NCI-H748 treated with DMSO at 0.1 percent for 48 hours (cell line): ENCODE results near the gene ERC2.

ENCODE experiments used
- DNase-seq: peaks from one replicate; lab custom pipeline; 2025; lab: John Stamatoyannopoulos, UW

Gene ERC2

GRCh38 chr3:56366641-56367162 is 101.6 kb downstream of the ERC2 start:
- no peak for DNase-seq

DNA sequence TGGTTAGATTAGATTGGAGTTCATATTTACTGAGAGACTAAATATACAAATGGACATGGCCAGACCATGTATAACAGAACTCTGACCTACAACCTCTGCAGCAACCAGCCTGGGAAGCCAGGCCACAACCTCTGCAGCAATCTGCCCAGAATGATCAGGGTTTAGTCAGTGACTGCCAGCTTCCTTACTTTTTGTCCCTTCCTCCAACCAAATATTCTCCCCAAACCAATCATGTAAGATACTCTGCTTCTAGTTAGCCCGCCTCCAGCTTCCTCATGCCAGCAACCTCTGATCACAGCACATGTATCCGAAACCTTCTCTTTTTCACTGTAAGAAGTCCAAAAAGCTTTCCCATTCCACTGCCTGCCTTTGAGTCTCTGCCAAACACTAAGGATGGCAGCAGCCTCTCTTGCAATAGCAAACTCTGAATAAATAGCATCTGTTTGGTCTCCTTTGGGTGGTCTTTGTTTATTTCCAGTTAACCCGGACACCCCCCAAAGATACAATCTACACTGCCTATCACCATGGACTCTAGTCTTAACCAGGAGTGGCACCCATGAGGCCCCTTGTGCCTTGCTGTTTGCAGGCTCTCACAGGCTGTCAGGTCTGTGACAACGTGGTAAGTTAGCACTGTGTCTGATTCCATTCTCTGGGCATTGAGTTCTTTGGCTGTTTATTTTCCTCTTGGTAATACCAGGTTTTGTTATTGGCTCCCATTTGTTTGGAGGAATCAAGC is 102.2 kb downstream of the ERC2 start:
- no peak for DNase-seq

- no peak for DNase-seq
These were observed 103.6 kb downstream of the ERC2 start for GRCh38 chr3:56364665-56365064.

GRCh38 chr3:56363720-56364119 is 104.5 kb downstream of the ERC2 start:
- DNase-seq, result no peak

- DNase-seq, result no peak
These were observed 106.5 kb downstream of the ERC2 start for GRCh38 chr3:56361731-56362130.

DNA sequence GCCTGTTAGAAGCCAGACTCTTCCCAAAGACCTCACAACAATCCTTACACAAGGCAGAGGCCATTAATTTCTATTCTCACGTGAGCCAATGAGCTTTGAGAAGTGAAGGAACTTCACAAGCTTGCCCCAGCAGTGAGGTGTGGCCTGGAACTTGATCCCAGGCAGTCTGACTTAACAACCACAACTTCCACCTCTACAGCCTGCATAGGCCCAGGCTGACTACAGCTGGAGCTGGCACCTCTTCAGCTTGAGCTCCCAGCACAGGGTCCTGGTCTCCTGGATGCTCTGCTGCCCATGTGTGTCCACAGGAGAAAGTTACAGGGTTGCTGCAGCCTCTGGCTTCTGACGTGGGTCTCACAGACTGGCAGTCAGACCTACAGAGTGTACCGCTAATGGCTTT is 111.0 kb downstream of the ERC2 start:
- no peak for DNase-seq

- DNase-seq, result no peak
These were observed 111.5 kb downstream of the ERC2 start for GRCh38 chr3:56356808-56357207.

DNA sequence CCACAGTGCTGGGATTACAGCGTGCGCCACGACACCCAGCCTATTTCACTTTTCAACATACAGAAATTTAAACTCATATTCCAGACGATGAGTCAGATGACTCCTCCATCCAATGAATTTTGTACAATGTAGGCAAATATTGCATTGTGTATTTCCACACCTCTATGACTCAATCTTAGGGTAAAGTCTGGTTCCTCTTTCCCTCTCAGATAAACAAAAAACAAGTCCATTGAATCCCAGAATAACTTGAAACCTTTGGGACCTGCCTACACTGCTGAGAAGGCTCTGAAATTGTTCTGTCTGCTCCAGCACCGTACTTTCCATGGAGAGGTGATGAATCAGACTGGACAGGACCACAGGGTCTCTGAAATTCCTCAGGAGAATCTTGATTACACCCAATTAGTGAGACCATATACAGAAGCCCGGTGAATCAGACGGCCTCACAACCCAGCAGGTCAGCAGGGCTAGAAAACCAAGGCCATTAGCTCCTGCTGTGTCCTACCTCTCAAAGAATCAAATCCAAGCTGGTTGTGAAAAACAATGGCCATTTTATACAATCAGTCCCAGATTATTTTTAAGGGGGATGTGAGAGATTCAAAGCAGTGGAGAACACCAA is 112.6 kb downstream of the ERC2 start:
- DNase-seq, result no peak

- no peak for DNase-seq
These were observed 116.7 kb downstream of the ERC2 start for GRCh38 chr3:56351537-56351936.

GRCh38 chr3:56347219-56347871 is 120.9 kb downstream of the ERC2 start:
- DNase-seq, result peak; percentile 33

DNA sequence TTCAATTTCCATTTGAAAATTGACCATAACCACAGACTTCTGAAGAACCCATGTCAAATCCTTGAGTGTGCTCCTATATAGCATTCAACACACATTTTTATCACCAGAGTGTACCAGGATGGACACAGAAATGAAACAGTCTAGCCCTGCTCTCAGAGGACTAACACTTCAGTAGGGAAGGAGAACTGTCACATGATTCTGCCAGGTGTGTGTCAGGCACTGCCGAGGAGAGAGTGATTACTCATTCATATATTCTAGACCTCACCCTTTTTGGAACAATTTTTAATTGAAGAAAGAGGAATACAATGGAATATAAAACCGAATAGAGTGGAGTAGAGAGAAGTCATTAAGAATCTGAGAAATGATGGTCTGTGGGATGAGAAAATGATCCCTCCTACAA is 125.8 kb downstream of the ERC2 start:
- no peak for DNase-seq

- DNase-seq, result no peak
These were observed 128.6 kb downstream of the ERC2 start for GRCh38 chr3:56339671-56340070.

GRCh38 chr3:56339244-56339643 is 129.0 kb downstream of the ERC2 start:
- no peak for DNase-seq

DNA sequence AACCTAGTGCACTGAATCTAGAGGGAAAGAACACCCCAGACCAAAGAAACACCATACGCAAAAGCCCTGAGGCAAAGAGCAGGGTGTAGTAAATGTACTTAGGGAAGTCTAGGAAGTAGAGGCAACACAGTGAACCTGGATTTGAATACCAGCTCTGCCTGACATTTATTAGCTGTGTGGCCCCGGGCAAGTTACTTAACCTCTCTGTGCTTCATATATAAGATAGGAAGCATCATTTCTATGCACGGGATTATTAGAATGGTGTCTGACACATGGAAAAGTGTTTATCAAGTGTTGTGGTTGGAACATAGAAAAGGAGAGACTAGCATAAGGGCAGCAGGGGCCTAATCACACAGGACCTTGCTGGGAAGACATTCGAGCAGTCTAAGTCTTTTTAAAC is 132.2 kb downstream of the ERC2 start:
- no peak for DNase-seq

DNA sequence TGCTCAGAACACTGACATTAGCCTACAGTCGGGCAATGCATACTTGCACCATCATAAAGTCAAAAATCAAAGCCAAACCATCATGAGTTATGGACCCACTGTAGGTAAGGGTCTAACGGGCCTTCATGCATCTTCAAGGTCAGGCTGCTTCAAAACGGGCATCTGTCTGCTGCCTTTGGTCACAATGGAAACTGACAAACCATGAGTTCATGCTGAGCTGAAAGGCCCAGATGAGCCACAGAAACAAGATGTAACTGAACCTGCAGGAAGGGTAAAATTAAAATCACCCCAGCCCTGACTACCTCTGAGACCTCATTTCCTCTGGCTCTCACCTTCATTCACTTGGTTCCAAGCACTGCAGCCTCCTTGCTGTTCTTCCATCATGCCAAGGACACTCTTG is 143.8 kb downstream of the ERC2 start:
- DNase-seq, result no peak

DNA sequence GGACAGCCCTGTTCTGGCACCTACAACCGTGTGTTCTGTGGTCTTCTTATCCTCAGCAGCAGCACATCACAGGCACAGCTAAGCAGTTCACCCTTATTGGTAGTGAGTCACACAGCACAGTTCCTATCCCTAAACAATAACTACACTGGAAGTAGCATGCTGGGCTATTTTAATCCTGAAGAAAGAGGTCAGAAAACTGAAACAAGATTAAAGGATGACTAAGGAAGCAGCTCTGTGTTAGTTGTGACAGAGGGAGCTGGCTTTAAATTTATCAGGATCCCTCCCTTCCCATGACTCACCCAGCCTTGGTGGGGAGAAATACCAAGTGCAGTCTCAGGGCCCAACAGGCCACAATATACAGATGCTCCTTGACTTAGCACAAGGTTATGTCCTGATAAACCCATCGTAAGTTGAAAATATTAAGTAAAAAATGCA is 144.3 kb downstream of the ERC2 start:
- no peak for DNase-seq

- DNase-seq, result no peak
These were observed 145.4 kb downstream of the ERC2 start for GRCh38 chr3:56322862-56323261.

DNA sequence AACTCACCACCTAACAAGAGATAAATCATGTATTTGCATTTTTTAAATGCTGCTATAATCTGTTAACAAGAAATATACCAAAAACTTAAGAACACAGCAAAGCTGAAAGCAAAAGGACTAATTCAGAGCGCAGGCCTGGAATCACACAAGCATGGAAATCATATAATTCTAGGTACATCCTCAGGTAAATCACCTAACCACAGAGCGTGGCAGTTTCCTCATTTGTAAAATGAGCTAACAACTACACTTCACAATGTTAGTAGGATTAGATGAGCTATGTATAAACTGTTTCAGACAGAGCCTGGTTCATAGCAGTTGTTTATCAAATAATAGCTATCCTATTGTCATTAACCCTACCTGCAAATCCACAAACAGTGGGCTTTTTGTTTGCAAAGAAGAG is 146.4 kb downstream of the ERC2 start:
- no peak for DNase-seq

DNA sequence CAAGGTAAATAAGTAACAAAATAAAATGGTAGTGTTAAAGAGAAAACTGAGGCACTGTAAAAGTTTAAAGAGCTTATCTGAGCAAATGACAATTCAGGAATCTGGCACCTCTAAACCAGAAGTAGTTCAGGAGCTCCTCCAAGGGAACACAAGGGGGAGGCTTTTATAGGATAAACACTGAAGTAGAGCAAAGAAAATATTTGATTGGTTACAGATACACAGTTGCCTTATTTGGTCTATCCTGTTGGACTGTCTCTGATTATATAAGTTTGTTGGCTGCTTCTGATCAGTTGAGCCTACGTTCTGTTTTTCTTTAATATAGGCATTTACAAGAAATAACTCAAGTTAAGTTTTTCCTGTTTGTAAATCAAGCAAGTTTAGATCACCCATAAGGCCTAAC is 146.9 kb downstream of the ERC2 start:
- DNase-seq, result no peak

DNA sequence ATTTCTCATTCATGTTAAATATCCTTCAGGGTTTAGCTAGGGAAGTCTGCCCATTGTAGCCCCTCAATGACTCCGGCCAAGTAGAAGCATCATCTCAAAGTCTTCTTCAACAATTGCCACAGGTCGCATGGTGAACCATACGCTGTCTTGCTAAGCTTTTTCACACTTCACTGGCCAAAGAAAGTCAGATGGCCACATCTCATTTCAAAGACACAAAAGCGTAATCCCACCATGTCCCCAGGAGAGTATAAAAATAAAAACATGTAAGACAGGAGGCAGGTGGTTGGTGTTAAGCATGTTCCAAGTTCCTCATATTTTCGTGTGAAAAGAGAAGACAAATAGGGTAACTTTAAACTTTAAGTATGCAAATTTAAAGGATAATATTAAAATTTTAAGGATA is 147.4 kb downstream of the ERC2 start:
- no peak for DNase-seq

GRCh38 chr3:56318891-56319290 is 149.4 kb downstream of the ERC2 start:
- DNase-seq, result no peak

DNA sequence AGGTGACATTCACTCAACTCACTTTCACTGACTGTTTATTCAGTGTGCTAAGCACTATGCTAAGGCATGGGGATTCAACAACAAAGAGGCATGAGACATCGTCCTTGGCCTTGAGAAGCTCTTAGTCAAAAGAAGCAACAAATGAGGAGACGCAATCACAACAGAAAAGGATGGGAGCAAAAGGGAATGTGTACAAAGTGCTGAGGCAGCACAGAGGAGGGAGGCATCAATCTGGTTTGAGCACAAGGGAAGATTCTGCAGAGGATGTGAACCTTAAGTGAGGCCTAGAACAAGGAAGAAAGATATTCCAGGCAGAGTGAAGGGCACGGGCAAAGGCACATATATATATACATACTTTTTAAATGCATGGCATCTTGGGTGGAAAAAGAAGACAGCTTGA is 151.3 kb downstream of the ERC2 start:
- no peak for DNase-seq

DNA sequence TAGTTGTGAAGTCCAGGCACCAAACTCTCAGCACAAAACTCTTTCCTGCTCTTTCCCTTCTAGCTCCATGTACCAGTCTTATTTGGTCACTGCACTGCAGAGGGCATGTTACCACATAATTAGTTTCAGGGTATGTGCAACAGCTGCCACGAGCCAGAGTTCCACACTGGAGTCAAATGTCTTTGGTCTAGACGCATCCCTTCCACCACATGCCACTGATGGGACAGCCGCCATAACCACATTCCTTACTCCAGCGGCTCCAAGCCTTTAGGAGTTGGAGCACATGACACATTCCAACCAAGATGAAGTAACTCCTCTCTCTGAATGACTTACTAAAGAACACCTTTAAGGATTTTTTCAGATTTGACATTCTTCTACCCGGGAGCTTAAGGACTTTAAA is 153.4 kb downstream of the ERC2 start:
- DNase-seq, result no peak
